DMS53 treated with DMSO at 0.1 percent for 48 hours (cell line): ENCODE results near the gene CRX.
"Not testable (repeated sequence)": the region's sequence is repeated elsewhere in the genome, so short reads cannot be mapped to it uniquely, and the experiment has no call there.

ENCODE experiments used
- DNase-seq: peaks from one replicate; lab custom pipeline; 2025; ENCODE audit not compliant: unreplicated experiment; lab: John Stamatoyannopoulos, UW

The CRX gene

GRCh38 chr19:47858646-47859285 lies 37.0 kb downstream of the CRX start, which contains the start of gene TPRX2:
TSS of gene TPRX2 (plus strand) at chr19:47859235. CDS start at chr19:47859247, 12 bp downstream.
- not testable (repeated sequence) for DNase-seq

- not testable (repeated sequence) for DNase-seq
Observed at GRCh38 chr19:47859838-47860237, 38.1 kb downstream of the CRX start.

- no peak for DNase-seq
Observed at GRCh38 chr19:47860602-47861297, 39.0 kb downstream of the CRX start.

GRCh38 chr19:47861630-47862029 lies 39.9 kb downstream of the CRX start:
- no peak for DNase-seq

- DNase-seq: peak; percentile 13
Observed at GRCh38 chr19:47863514-47863936, 41.8 kb downstream of the CRX start.

- DNase-seq: no peak
Observed at GRCh38 chr19:47865166-47865565, 43.4 kb downstream of the CRX start.

GRCh38 chr19:47878906-47879305 lies 57.2 kb downstream of the CRX start:
- no peak for DNase-seq

- not testable (repeated sequence) for DNase-seq
Observed at GRCh38 chr19:47879385-47879784, 57.6 kb downstream of the CRX start.

- no peak for DNase-seq
Observed at GRCh38 chr19:47881757-47882156, 60.0 kb downstream of the CRX start.

- DNase-seq: no peak
Observed at GRCh38 chr19:47882890-47883289, 61.2 kb downstream of the CRX start.

GRCh38 chr19:47885067-47885463 lies 63.3 kb downstream of the CRX start:
- no peak for DNase-seq

- DNase-seq: no peak
Observed at GRCh38 chr19:47886010-47886559, 64.3 kb downstream of the CRX start, which contains the start of gene SULT2A1. TSS of gene SULT2A1 (minus strand) at chr19:47886315. CDS start at chr19:47886257, 58 bp downstream.

- DNase-seq: no peak
Observed at GRCh38 chr19:47890865-47891621, 69.3 kb downstream of the CRX start.

GRCh38 chr19:47891622-47891922 lies 69.8 kb downstream of the CRX start:
- no peak for DNase-seq

- no peak for DNase-seq
Observed at GRCh38 chr19:47891923-47892666, 70.4 kb downstream of the CRX start.
